Measurements from ENCODE around the gene PPP1R17.
A peak's percentile ranks its signal among the peaks of the same experiment; 100 is the strongest.

The PPP1R17 gene

DNA sequence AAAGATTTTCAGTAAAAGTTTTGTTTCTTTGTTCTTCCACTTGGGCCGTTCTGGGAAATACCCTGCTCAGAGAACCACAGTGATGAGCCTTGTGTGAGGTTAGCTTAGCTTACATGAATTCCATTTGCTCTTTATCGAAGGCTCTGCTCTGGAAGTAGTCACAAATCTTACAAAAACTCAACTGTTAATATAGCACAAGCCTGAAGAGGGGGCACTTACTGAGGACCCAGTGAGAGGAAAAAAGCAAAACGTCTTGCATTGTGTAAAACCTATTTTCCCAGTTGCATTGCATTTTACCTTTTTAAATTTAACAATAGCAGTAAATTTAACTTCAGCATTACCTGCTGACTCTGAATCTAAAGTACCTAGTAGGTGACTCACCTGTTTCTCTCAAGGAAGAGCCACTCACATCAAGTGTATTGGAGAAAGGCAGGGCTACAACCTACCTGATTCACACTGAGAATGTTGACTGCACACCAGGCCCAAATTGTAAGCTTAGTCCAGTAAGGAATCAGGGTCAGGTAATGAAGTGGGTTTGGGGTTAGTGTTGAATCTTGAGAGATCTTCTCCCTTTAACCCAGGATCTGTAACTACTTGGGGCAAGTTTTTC, 42.3 kb downstream of the PPP1R17 start:
- TF ChIP-seq, protein P1, sequence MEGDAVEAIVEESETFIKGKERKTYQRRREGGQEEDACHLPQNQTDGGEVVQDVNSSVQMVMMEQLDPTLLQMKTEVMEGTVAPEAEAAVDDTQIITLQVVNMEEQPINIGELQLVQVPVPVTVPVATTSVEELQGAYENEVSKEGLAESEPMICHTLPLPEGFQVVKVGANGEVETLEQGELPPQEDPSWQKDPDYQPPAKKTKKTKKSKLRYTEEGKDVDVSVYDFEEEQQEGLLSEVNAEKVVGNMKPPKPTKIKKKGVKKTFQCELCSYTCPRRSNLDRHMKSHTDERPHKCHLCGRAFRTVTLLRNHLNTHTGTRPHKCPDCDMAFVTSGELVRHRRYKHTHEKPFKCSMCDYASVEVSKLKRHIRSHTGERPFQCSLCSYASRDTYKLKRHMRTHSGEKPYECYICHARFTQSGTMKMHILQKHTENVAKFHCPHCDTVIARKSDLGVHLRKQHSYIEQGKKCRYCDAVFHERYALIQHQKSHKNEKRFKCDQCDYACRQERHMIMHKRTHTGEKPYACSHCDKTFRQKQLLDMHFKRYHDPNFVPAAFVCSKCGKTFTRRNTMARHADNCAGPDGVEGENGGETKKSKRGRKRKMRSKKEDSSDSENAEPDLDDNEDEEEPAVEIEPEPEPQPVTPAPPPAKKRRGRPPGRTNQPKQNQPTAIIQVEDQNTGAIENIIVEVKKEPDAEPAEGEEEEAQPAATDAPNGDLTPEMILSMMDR (IDR thresholded peaks at IDR 0.05), result no peak

GRCh38 chr7:31734456-31734855, 47.4 kb downstream of the PPP1R17 start:
- TF ChIP-seq, protein P1 (IDR thresholded peaks at IDR 0.05), result no peak

DNA sequence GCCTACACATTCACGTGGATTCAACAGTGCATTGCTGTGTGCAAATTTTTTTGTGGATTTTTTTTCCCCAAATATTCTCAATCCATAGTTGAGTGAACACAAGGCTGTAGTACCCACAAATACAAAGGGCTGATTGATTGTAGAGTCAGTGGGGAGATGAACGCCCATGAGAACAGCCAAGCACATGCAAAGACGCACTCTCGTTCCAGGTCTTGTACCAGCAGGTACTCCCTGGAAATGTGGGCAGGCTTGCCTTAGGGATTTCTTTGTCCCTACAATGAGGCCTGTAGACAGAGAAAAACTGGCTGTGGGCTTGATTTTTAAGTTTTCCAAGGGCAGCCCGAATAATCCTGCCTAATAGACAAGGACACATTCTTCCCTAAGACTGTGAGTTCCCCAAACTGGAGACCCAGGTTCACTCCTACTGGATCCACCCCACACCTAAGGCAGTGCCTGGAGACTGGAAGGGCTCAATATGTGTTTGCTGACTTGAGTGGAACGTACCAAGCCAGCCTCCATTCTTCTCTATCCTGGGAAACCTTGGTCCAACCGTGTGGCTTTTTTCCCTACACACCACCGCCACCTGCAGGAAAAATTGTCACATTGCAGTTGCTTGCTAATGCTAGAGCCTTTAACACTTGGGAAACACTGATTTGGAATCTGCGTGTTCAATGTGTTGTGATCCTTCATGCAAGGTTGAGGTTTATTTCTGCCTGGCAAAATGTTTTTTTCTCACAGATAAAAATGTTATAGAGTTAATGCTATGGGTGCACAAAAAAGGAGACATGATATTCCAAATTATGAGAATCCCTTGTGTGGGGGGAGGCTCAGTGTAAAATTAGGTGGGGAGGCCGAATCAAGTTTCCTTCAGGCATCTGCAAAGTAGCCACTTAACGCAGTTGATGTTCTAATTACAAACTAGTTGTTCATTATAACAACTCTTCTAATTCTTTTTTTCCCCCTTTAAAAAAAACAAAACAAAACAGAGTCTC, 49.3 kb downstream of the PPP1R17 start:
- TF ChIP-seq, protein P1 (IDR thresholded peaks at IDR 0.05), result peak; percentile 88

- TF ChIP-seq, protein P1 (IDR thresholded peaks at IDR 0.05), result no peak
These were observed 54.8 kb downstream of the PPP1R17 start for GRCh38 chr7:31741852-31742251.

- TF ChIP-seq, protein P1 (IDR thresholded peaks at IDR 0.05), result peak; percentile 85
These were observed 57.4 kb downstream of the PPP1R17 start for GRCh38 chr7:31744294-31744874.

DNA sequence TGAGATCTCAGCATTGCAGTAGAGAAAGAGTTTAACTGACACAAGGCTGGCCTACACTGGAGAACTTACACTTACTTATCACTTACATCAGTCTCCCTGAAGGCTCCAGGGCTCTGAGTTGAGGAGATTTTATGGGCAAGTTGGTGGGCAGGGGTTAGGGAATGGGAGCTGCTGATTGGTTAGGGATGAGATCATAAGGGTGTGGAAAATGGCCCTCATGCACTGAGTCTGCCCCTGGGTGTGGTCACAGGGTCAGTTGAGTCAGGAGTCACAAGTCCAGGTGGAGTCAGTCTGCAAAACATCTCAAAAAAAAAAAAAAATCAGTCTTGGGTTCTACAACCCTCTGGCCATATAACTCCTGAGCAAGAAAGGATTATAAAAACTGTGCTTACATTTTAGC, 60.5 kb downstream of the PPP1R17 start:
- TF ChIP-seq, protein P1 (IDR thresholded peaks at IDR 0.05), result no peak

- TF ChIP-seq, protein P1 (IDR thresholded peaks at IDR 0.05), result no peak
These were observed 61.1 kb downstream of the PPP1R17 start for GRCh38 chr7:31748084-31748483.

Measured in LNCAP (cell line).